ENCODE measurements around the gene PALS1. TPM values are rescaled to one million over a fixed set of nuclear protein-coding genes. Genes with fewer than 3 reads are reported as not detected.

The PALS1 gene
- total and polyA plus RNA-seq, 2 donors (not counting 3 experiments of a cell fraction or from before 2014, with no cell fraction given), result 5.2 to 22.0 TPM

DNA sequence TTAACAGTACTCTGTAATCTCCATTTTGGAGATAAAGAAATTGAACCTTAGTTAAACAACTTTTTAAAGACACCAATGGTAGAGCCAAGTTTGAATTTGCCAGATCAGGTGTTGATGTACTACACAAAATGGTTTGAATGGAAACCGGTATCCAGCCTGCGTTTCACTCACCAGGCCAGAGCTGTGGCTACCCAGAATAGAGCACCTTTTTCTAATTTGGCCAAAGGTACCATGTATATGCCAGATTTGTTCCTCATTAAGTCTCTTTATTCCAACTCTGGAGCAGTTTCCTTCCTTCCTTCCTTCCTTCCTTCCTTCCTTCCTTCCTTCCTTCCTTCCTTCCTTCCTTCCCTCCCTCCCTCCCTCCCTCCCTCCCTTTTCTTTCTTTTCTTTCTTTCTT, 39.3 kb downstream of the PALS1 start:
- H3K9me1 ChIP-seq (replicated peaks; ENCODE audit: control insufficient read depth, extremely low read depth, insufficient read depth, low read length), result no peaks in the 10 kb centered on the region
- H3K79me2 ChIP-seq (ENCODE audit: control insufficient read depth, insufficient read depth, low read length), result peaks cover 9% of the 10 kb centered on the region
- no peak overlapping the region for H3K4me2 ChIP-seq (ENCODE audit: insufficient read depth, low read length)
- H3K27ac ChIP-seq (ENCODE audit: insufficient read depth, low read depth, low read length), result no peak overlapping the region
- dilution Hi-C loops (cut with MboI; ENCODE audit: extremely low pct_ligation_motif_present, low sequenced_read_pairs), result no loop called here
- peaks cover 5% of the 10 kb centered on the region for H3K4me1 ChIP-seq (ENCODE audit: control insufficient read depth, extremely low read depth, insufficient read depth, low read length)
- FAIRE-seq (no peak), DNase-seq (ENCODE audit: low read depth, low spot score) (no peak)
- no peaks in the 10 kb centered on the region for H3K27me3 ChIP-seq (ENCODE audit: control insufficient read depth in 2 of 2, insufficient read depth in 2 of 2, low read length in 2 of 2)
- POLR2A ChIA-PET, result no interaction called here
- intact Hi-C loops (cut with micrococcal nuclease), result no loop called here
- H3K9me3 ChIP-seq (replicated peaks; ENCODE audit: control insufficient read depth, insufficient read depth, low read length), result no peaks in the 10 kb centered on the region
- H2AFZ ChIP-seq (ENCODE audit: low read depth, low read length), result no peak overlapping the region
- CTCF ChIA-PET, result no interaction called here
- BruUV-seq (replicated peaks), result no TSS peak
- H3K36me3 ChIP-seq (ENCODE audit: control insufficient read depth in 2 of 2, extremely low read depth in 1 of 2, insufficient read depth in 2 of 2, low read length in 2 of 2), result no peaks in the 10 kb centered on the region
- TF ChIP-seq, protein P1, sequence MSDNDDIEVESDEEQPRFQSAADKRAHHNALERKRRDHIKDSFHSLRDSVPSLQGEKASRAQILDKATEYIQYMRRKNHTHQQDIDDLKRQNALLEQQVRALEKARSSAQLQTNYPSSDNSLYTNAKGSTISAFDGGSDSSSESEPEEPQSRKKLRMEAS (IDR thresholded peaks at IDR 0.05; ENCODE audit: insufficient read depth, insufficient read length), result no peak
- TF ChIP-seq EZH2 (IDR thresholded peaks at IDR 0.05; ENCODE audit: borderline replicate concordance, low read depth, low read length, severe bottlenecking), result no peak
- TF ChIP-seq GATA2 (IDR thresholded peaks at IDR 0.05; ENCODE audit: insufficient read depth, insufficient read length, low read depth, low read length), result no peak
- no peak for TF ChIP-seq JUN (IDR thresholded peaks at IDR 0.05; ENCODE audit: borderline replicate concordance, insufficient read depth, insufficient read length, low read depth)
- TF ChIP-seq POLR2AphosphoS5 (IDR thresholded peaks at IDR 0.05; ENCODE audit: insufficient read depth, low read depth, low read length), result no peak
- TF ChIP-seq, protein P2, sequence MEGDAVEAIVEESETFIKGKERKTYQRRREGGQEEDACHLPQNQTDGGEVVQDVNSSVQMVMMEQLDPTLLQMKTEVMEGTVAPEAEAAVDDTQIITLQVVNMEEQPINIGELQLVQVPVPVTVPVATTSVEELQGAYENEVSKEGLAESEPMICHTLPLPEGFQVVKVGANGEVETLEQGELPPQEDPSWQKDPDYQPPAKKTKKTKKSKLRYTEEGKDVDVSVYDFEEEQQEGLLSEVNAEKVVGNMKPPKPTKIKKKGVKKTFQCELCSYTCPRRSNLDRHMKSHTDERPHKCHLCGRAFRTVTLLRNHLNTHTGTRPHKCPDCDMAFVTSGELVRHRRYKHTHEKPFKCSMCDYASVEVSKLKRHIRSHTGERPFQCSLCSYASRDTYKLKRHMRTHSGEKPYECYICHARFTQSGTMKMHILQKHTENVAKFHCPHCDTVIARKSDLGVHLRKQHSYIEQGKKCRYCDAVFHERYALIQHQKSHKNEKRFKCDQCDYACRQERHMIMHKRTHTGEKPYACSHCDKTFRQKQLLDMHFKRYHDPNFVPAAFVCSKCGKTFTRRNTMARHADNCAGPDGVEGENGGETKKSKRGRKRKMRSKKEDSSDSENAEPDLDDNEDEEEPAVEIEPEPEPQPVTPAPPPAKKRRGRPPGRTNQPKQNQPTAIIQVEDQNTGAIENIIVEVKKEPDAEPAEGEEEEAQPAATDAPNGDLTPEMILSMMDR (IDR thresholded peaks at IDR 0.05; ENCODE audit: extremely low read depth in 1 of 2, insufficient read depth in 1 of 2, low read depth in 1 of 2, low read length in 2 of 2), result no peak
- no peak for TF ChIP-seq MYC (IDR thresholded peaks at IDR 0.05; ENCODE audit: low read depth, low read length)
- no peak for TF ChIP-seq FOS (IDR thresholded peaks at IDR 0.05; ENCODE audit: borderline replicate concordance, insufficient read depth, low read length)
- no peak for TF ChIP-seq POLR2A (IDR thresholded peaks at IDR 0.05; ENCODE audit: low read depth, low read length)
- no peak overlapping the region for H3K9ac ChIP-seq (replicated peaks; ENCODE audit: extremely low read depth, insufficient read depth, low read length)
- no peak overlapping the region for H3K4me3 ChIP-seq (replicated peaks in 1 of 3; ENCODE audit: insufficient read depth in 1 of 3, low read depth in 1 of 3, low read length in 3 of 3)
- no peaks in the 10 kb centered on the region for H4K20me1 ChIP-seq (replicated peaks; ENCODE audit: control insufficient read depth, extremely low read depth, insufficient read depth, low read length)
